ENCODE measurements around the gene PCLO.
A peak's percentile ranks its signal among the peaks of the same experiment; 100 is the strongest.

PCLO gene, protein sequence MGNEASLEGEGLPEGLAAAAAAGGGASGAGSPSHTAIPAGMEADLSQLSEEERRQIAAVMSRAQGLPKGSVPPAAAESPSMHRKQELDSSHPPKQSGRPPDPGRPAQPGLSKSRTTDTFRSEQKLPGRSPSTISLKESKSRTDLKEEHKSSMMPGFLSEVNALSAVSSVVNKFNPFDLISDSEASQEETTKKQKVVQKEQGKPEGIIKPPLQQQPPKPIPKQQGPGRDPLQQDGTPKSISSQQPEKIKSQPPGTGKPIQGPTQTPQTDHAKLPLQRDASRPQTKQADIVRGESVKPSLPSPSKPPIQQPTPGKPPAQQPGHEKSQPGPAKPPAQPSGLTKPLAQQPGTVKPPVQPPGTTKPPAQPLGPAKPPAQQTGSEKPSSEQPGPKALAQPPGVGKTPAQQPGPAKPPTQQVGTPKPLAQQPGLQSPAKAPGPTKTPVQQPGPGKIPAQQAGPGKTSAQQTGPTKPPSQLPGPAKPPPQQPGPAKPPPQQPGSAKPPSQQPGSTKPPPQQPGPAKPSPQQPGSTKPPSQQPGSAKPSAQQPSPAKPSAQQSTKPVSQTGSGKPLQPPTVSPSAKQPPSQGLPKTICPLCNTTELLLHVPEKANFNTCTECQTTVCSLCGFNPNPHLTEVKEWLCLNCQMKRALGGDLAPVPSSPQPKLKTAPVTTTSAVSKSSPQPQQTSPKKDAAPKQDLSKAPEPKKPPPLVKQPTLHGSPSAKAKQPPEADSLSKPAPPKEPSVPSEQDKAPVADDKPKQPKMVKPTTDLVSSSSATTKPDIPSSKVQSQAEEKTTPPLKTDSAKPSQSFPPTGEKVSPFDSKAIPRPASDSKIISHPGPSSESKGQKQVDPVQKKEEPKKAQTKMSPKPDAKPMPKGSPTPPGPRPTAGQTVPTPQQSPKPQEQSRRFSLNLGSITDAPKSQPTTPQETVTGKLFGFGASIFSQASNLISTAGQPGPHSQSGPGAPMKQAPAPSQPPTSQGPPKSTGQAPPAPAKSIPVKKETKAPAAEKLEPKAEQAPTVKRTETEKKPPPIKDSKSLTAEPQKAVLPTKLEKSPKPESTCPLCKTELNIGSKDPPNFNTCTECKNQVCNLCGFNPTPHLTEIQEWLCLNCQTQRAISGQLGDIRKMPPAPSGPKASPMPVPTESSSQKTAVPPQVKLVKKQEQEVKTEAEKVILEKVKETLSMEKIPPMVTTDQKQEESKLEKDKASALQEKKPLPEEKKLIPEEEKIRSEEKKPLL (N-terminal part only)

GRCh38 chr7:83162402-83163256 lies at the start of gene PCLO:
PCLO (minus strand) TSS chr7:83162884; CDS start chr7:83162592, 292 bp downstream.
- peak; percentile 6 to 35 for DNase-seq

DNA sequence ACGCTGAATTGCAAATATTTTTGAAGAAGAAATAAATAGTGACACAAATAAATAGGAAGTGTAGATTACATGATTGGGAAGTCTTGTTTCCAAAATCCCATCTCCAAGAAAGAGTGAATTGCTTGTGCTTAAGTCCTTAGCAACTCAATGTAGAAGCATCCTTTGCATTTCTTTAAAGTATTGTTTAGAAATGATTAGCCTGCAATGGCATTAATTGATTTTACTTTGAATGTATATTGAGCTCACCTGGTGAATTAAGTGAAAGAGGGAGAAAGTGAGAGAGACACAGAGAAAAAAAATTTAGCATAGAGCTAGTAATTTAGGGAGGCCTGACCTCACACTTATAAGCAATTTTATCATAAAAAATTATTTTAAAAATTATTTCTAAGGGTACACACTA lies 49.0 kb upstream of the PCLO start:
- DNase-seq, result no peak

GRCh38 chr7:83210479-83210878 lies 47.8 kb upstream of the PCLO start:
- DNase-seq, result no peak

DNA sequence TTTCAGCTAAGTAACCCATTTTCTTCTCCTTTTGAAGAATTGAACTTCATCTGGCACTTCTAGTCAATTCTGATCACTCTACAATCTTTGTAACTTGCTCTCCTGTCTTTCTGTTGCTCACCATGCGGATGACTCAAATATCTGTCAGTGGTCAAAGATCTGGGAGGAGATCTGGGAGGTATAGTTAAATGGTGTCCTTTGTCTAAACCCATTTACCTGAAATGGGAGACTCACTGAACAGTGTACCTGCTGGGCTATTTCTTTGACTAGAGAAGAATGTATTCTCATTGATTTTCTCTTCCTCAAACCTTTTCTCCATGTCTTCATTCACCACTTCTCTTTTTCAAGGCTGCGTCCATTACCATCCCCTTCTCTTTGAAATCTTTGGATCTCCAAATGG lies 42.0 kb upstream of the PCLO start:
- no peak for DNase-seq

- DNase-seq, result no peak
These were observed 38.7 kb upstream of the PCLO start for GRCh38 chr7:83201355-83201754.

DNA sequence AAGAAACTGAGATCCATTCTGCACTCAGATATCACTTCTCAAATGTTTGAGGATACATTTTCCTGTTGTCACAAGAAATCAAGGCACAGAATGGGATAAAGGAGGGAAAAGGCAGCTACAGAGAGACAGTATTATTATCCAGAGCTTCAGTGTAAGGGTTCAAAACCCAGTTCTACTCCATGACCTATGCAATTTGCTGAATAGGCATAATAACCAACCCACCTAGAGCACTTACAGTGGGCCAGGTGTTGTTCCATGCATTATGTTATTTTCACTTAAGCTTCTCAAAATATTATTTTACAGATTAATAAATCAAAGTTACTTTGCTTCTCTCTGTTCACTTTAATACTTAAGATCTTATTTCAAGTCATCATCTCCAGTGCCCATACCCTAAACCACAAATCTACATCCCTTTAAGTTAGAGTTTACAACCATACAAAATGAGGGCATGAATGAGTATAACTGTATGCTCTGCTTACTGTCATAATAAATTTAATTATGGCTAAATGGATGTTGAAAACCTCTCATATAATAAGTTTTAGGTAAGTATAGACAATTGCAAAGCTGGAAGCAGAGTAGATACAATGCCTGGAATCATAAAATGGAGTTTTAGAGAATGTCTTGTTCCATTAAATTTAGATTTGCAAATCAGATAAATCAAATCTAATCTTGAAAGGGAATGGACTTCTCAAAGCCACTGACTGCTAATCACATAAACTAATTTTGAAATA lies 28.1 kb upstream of the PCLO start:
- no peak for DNase-seq

GRCh38 chr7:83178796-83179195 lies 16.1 kb upstream of the PCLO start:
- DNase-seq, result no peak

DNA sequence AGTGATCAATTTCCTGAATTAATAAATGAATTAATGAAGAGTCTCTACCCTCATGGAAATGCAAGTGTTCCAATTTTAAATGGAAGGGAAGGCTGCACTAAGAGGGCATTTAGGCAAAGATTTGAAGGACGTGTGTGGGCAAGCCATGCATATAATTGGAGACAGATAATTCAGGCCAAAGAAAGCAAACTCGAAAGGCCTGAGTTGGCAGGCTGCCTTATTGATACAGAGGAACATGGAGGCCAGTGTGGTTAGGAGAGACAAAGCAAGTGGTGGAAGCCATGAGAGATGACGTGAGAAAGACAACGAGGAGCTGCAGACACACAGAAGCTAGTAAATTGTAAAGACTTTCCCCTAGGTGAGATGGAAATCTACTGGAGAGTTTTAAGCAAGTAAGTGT lies 15.4 kb upstream of the PCLO start:
- no peak for DNase-seq

DNA sequence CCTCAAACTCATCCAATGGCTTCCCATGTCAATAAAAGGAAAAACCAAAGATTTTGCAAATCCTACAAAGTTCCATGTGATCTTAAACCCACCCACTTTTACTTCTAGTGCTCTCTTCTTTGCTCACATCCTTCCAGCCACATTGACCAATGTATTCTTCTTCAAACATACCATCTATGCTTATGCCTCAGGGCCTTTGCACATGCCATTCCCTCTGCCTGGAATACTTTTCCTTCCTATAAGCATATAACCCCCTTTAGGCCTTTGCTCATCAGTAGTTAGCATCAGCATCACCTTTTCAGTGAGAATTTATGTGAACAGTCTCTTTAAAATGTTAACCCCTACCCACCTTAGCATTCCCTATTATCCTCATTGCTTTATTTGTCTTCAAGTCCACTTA lies 11.0 kb upstream of the PCLO start:
- no peak for DNase-seq

DNA sequence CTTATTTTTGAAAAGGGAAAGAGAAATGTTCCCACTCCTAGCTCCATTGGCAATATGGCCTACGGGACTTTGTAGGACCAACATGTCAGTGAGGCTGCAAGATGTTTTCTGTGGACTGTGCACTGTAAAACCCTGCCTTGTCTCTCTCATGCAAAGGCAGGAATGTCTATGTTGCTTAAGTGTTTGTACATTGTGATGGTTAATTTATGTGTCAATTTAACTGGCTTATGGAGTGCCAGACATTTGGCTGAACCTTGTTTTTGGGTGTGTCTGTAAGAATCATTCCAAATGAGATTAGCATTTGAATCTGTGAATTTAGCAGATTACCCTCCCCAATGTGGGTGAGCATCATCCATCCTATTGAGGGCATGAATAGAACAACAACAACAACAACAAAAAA lies 4.1 kb upstream of the PCLO start:
- no peak for DNase-seq

DNA sequence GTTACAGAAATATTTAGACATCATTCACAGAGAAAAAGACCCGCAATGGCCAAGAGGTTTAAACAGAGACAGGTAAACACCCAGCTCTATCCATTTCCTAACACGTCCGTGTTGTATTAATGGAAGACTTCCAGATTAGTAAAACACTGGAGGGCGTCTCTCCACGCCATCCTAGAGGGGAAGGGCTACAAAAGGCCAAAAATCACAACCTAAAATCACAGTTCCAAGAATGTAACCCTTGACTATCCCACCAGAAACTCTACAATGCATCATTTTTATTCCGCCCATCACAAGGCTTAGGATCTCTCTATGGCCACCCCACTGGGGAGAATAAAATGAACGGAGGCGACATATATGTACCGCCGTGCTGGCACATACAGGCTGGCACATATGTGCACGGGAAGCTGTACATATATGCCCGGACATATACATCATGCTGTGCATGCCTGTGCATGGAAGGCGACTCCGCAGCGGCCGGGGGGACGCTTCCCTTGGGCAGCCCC lies 734 bp downstream of the PCLO start:
- no peak for DNase-seq

- no peak for DNase-seq
These were observed 1.5 kb downstream of the PCLO start for GRCh38 chr7:83161186-83161585.

GRCh38 chr7:83159731-83160130 lies 3.0 kb downstream of the PCLO start:
- no peak for DNase-seq

- DNase-seq, result no peak
These were observed 6.7 kb downstream of the PCLO start for GRCh38 chr7:83156006-83156405.

DNA sequence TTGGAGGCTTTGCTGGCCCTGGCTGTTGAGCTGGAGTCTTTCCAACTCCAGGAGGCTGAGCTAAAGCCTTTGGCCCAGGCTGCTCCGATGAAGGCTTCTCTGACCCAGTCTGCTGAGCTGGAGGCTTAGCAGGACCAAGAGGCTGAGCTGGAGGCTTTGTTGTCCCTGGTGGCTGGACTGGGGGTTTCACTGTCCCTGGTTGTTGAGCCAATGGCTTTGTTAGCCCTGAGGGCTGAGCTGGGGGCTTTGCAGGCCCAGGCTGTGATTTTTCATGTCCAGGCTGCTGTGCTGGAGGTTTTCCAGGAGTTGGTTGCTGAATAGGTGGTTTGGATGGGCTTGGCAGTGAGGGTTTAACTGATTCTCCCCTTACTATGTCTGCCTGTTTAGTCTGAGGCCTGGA lies 7.3 kb downstream of the PCLO start:
- DNase-seq, result no peak

DNA sequence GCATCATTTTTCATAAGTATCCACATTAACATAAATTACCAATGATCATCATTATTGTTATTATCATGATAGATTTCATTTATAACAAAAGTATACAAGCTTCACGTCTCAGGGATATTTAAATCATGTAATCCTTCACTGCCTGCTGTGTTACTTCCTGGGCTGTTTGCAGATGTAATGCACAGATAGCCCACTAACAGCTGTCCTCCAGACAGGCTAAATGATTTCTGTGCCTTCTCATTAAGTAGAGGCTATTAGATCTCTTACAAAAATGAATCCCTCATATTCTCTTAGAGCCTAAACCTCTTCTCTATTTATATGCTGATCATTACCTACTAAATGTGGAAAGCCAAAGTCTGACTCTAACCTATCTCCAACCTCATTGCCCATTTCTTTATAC lies 9.3 kb downstream of the PCLO start:
- no peak for DNase-seq

DNA sequence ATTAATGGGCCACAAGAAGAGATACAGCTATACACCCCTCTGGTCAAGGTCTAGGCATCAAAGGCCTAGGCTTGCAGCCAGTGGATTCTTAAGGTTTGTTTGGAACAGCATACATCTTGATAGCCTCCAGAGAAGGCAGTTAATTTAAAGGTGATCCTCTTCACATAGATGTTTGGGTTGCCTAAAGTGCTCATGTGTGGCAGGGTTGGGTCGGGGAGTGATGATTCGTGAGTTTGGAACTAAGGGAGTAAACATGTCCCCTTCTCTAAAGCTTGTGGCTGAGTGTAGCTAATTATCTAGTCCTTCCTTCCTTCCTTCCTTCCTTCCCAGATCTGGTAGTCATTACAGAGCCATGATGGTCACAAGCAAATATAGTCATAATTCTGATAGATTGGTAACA lies 12.4 kb downstream of the PCLO start:
- no peak for DNase-seq

GRCh38 chr7:83149466-83149865 lies 13.2 kb downstream of the PCLO start:
- no peak for DNase-seq

GRCh38 chr7:83148776-83149175 lies 13.9 kb downstream of the PCLO start:
- DNase-seq, result no peak

DNA sequence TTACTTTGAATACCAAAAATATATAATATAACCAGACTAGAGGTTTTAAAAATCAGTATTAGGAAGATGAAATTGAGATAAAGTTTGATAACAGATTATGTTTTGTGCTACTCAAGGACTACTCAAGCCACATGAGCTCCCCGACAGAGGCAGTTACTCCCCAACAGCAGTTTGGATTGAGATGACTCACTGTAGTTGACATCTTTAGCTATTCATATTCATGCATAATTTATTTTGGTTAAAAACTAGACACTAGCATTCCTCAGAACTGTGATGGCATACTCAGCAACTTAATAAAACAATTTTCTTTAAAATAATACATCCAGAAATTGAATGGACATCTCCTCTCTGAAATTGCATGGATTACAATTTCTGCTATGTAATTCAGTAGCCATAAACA lies 19.6 kb downstream of the PCLO start:
- no peak for DNase-seq

DNA sequence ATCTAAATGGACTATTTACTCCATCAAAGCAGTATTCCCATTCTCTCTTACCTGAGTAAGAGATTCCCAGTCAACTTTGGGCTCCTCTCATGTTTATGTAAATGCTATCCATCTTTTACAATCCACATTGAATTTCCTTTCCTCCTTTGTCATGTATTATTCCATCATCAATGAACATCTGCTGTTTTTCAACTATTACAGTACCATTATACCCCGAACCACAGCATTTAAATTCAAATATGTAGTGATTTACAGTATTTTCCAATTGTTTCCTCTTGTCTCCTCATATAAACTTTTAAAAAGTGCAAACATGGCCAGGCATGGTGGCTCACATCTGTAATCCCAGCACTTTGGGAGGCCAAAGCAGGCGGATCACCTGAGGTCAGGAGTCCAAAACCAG lies 20.3 kb downstream of the PCLO start:
- DNase-seq, result no peak

Data from CD4-positive, alpha-beta T cell treated with Interferon alpha-2 for 1 hour (primary cell).